GM12878 (cell line): ENCODE data around the gene ZNF436. TPM values are rescaled to one million over a fixed set of nuclear protein-coding genes. Genes with fewer than 3 reads are reported as not detected.

Source experiments
- BCL11A ChIP-seq: IDR thresholded peaks from 2 replicates; pipeline ENCODE4 v1.6.1; 2011; ENCODE audit warnings: low read depth, low read length
- CHD1 ChIP-seq: IDR thresholded peaks from 2 replicates; pipeline ENCODE4 v1.6.1; 2012; ENCODE audit warnings: low read depth, low read length, improper control_type of control experiment
- EZH2 ChIP-seq: IDR thresholded peaks from 2 replicates; pipeline ENCODE4 v1.6.1; 2012; ENCODE audit warnings: low read depth, mild to moderate bottlenecking, control low read depth, inconsistent platforms, low read length, borderline replicate concordance; ENCODE audit not compliant: control insufficient read depth
- NBN ChIP-seq: fragments of 450-650 bp; IDR thresholded peaks from 2 replicates; pipeline ENCODE4 v1.6.1; 2016
- POLR2A ChIP-seq: IDR thresholded peaks from 2 replicates; pipeline ENCODE4 v1.6.1; 2011; ENCODE audit warnings: low read depth, mild to moderate bottlenecking, low read length
- POLR2AphosphoS2 ChIP-seq: IDR thresholded peaks from 2 replicates; pipeline ENCODE4 v1.6.1; 2011; ENCODE audit warnings: low read depth, mild to moderate bottlenecking, low read length, improper control_type of control experiment, moderate library complexity
- POLR2AphosphoS5 ChIP-seq: IDR thresholded peaks from 2 replicates; pipeline ENCODE4 v1.6.1; 2011; ENCODE audit warnings: mild to moderate bottlenecking, low read length, inconsistent platforms
- POU2F2 ChIP-seq: IDR thresholded peaks from 3 replicates; pipeline ENCODE4 v1.6.1; 2011; ENCODE audit warnings: low read depth, mild to moderate bottlenecking, low read length, borderline replicate concordance
- RBBP5 ChIP-seq: fragments of 200-600 bp; sonication (generic); conservative IDR thresholded peaks from 2 replicates; pipeline ENCODE4 v1.6.1; 2016
- RCOR1 ChIP-seq: conservative IDR thresholded peaks from 2 replicates; pipeline ENCODE4 v1.6.1; 2012; ENCODE audit warnings: low read depth, low read length, improper control_type of control experiment
- RELB ChIP-seq: fragments of 450-650 bp; IDR thresholded peaks from 2 replicates; pipeline ENCODE4 v1.6.1; 2017; ENCODE audit warnings: low read depth, mild to moderate bottlenecking, moderate library complexity
- RFX5 ChIP-seq: IDR thresholded peaks from 2 replicates; pipeline ENCODE4 v1.6.1; 2011; ENCODE audit warnings: low read depth, low read length, improper control_type of control experiment
- SMAD1 ChIP-seq: fragments of 450-650 bp; IDR thresholded peaks from 2 replicates; pipeline ENCODE4 v1.6.1; 2018; ENCODE audit warnings: mild to moderate bottlenecking, low read depth; ENCODE audit not compliant: partially characterized antibody
- SMARCA5 ChIP-seq: fragments of 450-650 bp; IDR thresholded peaks from 2 replicates; pipeline ENCODE4 v1.6.1; 2017; ENCODE audit warnings: mild to moderate bottlenecking
- SMC3 ChIP-seq: IDR thresholded peaks from 2 replicates; pipeline ENCODE4 v1.6.1; 2011; ENCODE audit warnings: low read length, improper control_type of control experiment, borderline replicate concordance
- SPI1 ChIP-seq: IDR thresholded peaks from 2 replicates; pipeline ENCODE4 v1.6.1; 2011; ENCODE audit warnings: low read depth, mild to moderate bottlenecking, low read length, moderate library complexity, borderline replicate concordance; ENCODE audit not compliant: insufficient read depth
- SRF ChIP-seq, 2 experiments: IDR thresholded peaks; 2 replicates each; pipeline ENCODE4 v1.6.1; 2011; ENCODE audit warnings: low read depth in 2 of 2, low read length in 2 of 2, mild to moderate bottlenecking in 1 of 2, moderate library complexity in 1 of 2
- TCF12 ChIP-seq: IDR thresholded peaks from 2 replicates; pipeline ENCODE4 v1.6.1; 2011; ENCODE audit warnings: low read depth, mild to moderate bottlenecking, low read length
- ZBTB33 ChIP-seq: fragments of 450-650 bp; IDR thresholded peaks from 2 replicates; pipeline ENCODE4 v1.6.1; 2017; ENCODE audit warnings: mild to moderate bottlenecking
- ZNF217 ChIP-seq: fragments of 450-650 bp; IDR thresholded peaks from 2 replicates; pipeline ENCODE4 v1.6.1; 2017; ENCODE audit warnings: antibody characterized with exemption, mild to moderate bottlenecking
- ZNF24 ChIP-seq: fragments of 450-650 bp; IDR thresholded peaks from 2 replicates; pipeline ENCODE4 v1.6.1; 2017; ENCODE audit warnings: antibody characterized with exemption, mild to moderate bottlenecking
- polyA plus RNA-seq, 11 experiments: library from polyadenylated mRNA; depleted of rRNA in 4 of 11; unstranded in 6 of 11; stranded (reverse) in 5 of 11; fragments of >200 nt; fragmentation: Nextera tagmentation in 4 of 11; fragmentation: Illumina TruSeq in 1 of 11; extraction: Ambion mirVana in 4 of 11; extraction: Trizol in 1 of 11; gene quantifications; 1 replicate in 1 of 11; 2 replicates in 10 of 11; pipeline versions ENCODE4 v1.2.1 to v1.2.3, GENCODE V29; 2011 to 2016; ENCODE audit warnings: inconsistent platforms in 2 of 11, missing spikeins in 2 of 11, low read depth in 1 of 11
- total RNA-seq, 4 experiments: library from RNA; depleted of rRNA in 3 of 4; stranded (reverse); fragments of >200 nt in 3 of 4; fragmentation: Illumina TruSeq in 1 of 4; extraction: Trizol in 1 of 4; gene quantifications; 2 replicates each; pipeline versions ENCODE4 v1.2.1 to v1.2.3, GENCODE V29; 2013 to 2021
- TF ChIP-seq, protein P1 (sequence below): fragments of 450-650 bp; formaldehyde crosslinking; IDR thresholded peaks from 2 replicates; pipeline ENCODE4 v1.4.0; 2020; ENCODE audit warnings: mild to moderate bottlenecking, moderate library complexity
- TF ChIP-seq, protein P2 (sequence below): fragments of 450-650 bp; IDR thresholded peaks from 2 replicates; pipeline ENCODE4 v1.6.1; 2017; ENCODE audit warnings: borderline replicate concordance

Gene ZNF436
- total and polyA plus RNA-seq, 10 of the 15 experiments (the other 5 are each of a cell fraction or from before 2014, with no cell fraction given), result 0.85 to 4.7 (median 3.0) TPM

- TF ChIP-seq, protein P1, sequence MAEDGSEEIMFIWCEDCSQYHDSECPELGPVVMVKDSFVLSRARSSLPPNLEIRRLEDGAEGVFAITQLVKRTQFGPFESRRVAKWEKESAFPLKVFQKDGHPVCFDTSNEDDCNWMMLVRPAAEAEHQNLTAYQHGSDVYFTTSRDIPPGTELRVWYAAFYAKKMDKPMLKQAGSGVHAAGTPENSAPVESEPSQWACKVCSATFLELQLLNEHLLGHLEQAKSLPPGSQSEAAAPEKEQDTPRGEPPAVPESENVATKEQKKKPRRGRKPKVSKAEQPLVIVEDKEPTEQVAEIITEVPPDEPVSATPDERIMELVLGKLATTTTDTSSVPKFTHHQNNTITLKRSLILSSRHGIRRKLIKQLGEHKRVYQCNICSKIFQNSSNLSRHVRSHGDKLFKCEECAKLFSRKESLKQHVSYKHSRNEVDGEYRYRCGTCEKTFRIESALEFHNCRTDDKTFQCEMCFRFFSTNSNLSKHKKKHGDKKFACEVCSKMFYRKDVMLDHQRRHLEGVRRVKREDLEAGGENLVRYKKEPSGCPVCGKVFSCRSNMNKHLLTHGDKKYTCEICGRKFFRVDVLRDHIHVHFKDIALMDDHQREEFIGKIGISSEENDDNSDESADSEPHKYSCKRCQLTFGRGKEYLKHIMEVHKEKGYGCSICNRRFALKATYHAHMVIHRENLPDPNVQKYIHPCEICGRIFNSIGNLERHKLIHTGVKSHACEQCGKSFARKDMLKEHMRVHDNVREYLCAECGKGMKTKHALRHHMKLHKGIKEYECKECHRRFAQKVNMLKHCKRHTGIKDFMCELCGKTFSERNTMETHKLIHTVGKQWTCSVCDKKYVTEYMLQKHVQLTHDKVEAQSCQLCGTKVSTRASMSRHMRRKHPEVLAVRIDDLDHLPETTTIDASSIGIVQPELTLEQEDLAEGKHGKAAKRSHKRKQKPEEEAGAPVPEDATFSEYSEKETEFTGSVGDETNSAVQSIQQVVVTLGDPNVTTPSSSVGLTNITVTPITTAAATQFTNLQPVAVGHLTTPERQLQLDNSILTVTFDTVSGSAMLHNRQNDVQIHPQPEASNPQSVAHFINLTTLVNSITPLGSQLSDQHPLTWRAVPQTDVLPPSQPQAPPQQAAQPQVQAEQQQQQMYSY (CRISPR knock-in tag), result no peak
- no peak for TF ChIP-seq ZNF217
- peak; percentile 92 for TF ChIP-seq POLR2AphosphoS5
- TF ChIP-seq TCF12, result peak; percentile 70
- TF ChIP-seq, protein P2, sequence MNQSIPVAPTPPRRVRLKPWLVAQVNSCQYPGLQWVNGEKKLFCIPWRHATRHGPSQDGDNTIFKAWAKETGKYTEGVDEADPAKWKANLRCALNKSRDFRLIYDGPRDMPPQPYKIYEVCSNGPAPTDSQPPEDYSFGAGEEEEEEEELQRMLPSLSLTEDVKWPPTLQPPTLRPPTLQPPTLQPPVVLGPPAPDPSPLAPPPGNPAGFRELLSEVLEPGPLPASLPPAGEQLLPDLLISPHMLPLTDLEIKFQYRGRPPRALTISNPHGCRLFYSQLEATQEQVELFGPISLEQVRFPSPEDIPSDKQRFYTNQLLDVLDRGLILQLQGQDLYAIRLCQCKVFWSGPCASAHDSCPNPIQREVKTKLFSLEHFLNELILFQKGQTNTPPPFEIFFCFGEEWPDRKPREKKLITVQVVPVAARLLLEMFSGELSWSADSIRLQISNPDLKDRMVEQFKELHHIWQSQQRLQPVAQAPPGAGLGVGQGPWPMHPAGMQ, result no peak
- TF ChIP-seq RFX5, result no peak
- 0 out of 2 replicates have a peak, but pooled peaks have one; percentile 71 for TF ChIP-seq NBN
- TF ChIP-seq RBBP5, result no peak
- TF ChIP-seq POLR2AphosphoS2, result peak; percentile 87
- TF ChIP-seq SRF (IDR thresholded peaks at IDR 0.05; ENCODE audit: low read depth in 2 of 2, low read length in 2 of 2), result no peak
- TF ChIP-seq SMC3, result 0 out of 2 replicates have a peak, but pooled peaks have one; percentile 3
- TF ChIP-seq SMAD1, result no peak
- 0 out of 2 replicates have a peak, but pooled peaks have one; percentile 6 for TF ChIP-seq SPI1
- no peak for TF ChIP-seq ZBTB33
- TF ChIP-seq RELB, result 0 out of 2 replicates have a peak, but pooled peaks have one; percentile 14
- TF ChIP-seq SMARCA5, result 0 out of 2 replicates have a peak, but pooled peaks have one; percentile 25
- TF ChIP-seq CHD1, result no peak
- peak; percentile 91 for TF ChIP-seq POLR2A
- no peak for TF ChIP-seq EZH2
- no peak for TF ChIP-seq RCOR1
- TF ChIP-seq POU2F2, result no peak; the same call in 1 of the 3 replicates
- no peak for TF ChIP-seq BCL11A
- TF ChIP-seq ZNF24, result no peak
Measured at GRCh38 chr1:23344111-23344986, 25.3 kb downstream of the ZNF436 start, which contains the start of gene HNRNPR (continued).
